ENCODE data around the gene PADI1. TPM values are rescaled to one million over a fixed set of nuclear protein-coding genes. Genes with fewer than 3 reads are reported as not detected.

The PADI1 gene
- total RNA-seq, result not detected

- no peak for ATAC-seq (replicated peaks in 1 of 2)
- Mint-ChIP-seq H3K36me3 (ENCODE audit: insufficient read depth in 2 of 2) (no peaks in the 10 kb centered on the region), H3K9me3 (no peaks in the 10 kb centered on the region), H3K4me3 (no peak within 1 kb of the TSS), H3K4me1 (ENCODE audit: low read depth) (peaks cover 67% of the 10 kb centered on the region), H3K27me3 (ENCODE audit: low read depth) (peaks cover 34% of the 10 kb centered on the region), H3K27ac (no peak within 1 kb of the TSS)
- no peak for DNase-seq
Measured at GRCh38 chr1:17204546-17205440, at the start of gene PADI1. PADI1 (plus strand) TSS chr1:17205128; CDS start chr1:17205218, 90 bp downstream.

DNA sequence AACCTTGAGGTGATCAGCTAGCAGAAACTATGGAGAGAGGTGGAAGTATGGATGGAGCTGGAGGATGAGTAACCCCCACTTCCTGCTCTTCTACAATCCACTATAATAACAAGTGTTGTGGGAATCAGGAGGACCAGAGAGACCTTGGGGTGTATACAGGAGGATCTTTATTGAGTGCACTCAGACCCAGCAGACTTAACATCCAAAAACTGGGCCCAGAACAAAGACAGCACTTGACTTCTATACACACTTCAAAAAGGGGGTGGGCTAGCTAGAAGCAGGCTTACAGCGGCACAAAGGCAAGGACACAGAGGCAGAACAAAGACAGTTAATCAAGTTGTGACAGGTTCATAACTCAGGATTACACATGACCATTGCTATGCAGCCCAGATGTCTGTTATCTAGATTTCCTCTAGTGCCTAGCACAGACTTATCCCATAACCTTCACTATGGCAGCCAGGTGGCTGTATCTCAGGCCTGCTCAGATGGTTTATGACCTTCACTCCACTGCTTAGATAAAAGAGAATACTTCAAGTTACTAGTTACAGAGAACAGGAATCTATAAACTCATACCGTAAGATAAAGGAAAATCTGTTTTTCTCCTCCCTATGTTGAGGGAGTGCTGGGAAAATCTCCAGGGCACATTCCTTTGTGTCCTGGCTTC lies 49.5 kb upstream of the PADI1 start:
- DNase-seq, result no peak
- Mint-ChIP-seq H3K4me1 (ENCODE audit: low read depth) (no peaks in the 10 kb centered on the region), H3K36me3 (ENCODE audit: insufficient read depth in 2 of 2) (peaks cover 12 to 14% of the 10 kb centered on the region in 2 donors), H3K4me3 (no peak overlapping the region), H3K27me3 (ENCODE audit: low read depth) (peaks cover 7% of the 10 kb centered on the region), H3K9me3 (peaks cover 12 to 21% of the 10 kb centered on the region in 2 donors), H3K27ac (no peak overlapping the region)
- ATAC-seq (replicated peaks in 1 of 2), result no peak

DNA sequence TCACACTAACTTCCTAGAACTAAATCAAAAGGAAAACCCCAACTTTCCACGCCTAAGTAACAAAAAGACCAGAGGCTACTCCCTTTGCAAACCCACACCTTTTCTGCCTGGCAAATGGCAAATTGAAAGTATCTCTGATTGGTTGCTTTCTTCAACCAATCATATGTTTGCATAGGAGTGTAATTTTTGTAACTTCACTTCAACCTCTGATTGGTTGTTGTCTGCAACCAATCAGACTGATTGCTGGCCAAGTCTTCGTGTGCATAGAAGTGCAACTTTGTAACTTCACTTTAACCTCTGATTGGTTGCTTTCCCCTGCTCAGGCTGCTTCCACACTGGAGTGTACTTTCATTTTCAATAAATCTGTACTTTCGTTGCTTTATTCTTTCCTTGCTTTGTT lies 48.8 kb upstream of the PADI1 start:
- H3K4me3 Mint-ChIP-seq, result no peak overlapping the region
- no peaks in the 10 kb centered on the region for H3K4me1 Mint-ChIP-seq (ENCODE audit: low read depth)
- peaks cover 7% of the 10 kb centered on the region for H3K27me3 Mint-ChIP-seq (ENCODE audit: low read depth)
- H3K36me3 Mint-ChIP-seq (ENCODE audit: insufficient read depth in 2 of 2), result peaks cover 12 to 14% of the 10 kb centered on the region in 2 donors
- no peak for ATAC-seq (replicated peaks in 1 of 2)
- peaks cover 12 to 22% of the 10 kb centered on the region in 2 donors for H3K9me3 Mint-ChIP-seq
- no peak overlapping the region for H3K27ac Mint-ChIP-seq
- DNase-seq, result no peak

DNA sequence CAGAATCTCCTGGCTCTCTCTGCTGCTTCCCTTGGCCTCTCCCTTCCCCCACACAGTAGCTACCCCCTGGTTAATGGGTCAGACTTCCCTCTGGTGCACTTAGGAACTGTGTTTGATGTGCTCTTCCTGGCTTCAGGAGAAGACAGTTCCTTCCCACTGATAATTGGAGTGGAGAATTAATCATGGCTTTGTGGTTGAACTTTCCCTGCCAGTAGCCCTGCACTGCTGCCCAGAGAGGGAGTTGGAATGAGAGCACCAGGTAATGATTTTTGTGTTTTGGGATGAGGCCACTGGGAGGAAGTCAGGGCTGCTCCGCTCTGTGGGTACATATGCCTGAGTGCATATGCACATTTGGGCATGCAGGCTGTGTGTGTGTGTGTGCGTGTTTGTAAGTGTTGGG lies 46.0 kb upstream of the PADI1 start:
- Mint-ChIP-seq H3K27me3 (ENCODE audit: low read depth) (no peaks in the 10 kb centered on the region), H3K9me3 (peaks cover 8 to 17% of the 10 kb centered on the region in 2 donors), H3K4me3 (no peak overlapping the region), H3K36me3 (ENCODE audit: insufficient read depth in 2 of 2) (peaks cover 5 to 8% of the 10 kb centered on the region in 2 donors), H3K4me1 (ENCODE audit: low read depth) (no peaks in the 10 kb centered on the region), H3K27ac (no peak overlapping the region)
- ATAC-seq (replicated peaks in 1 of 2) (no peak), DNase-seq (no peak)

GRCh38 chr1:17161137-17161740 lies 43.7 kb upstream of the PADI1 start:
- ATAC-seq (replicated peaks in 1 of 2) (no peak), DNase-seq (no peak)

GRCh38 chr1:17161926-17162800 lies 42.8 kb upstream of the PADI1 start:
- no peak for DNase-seq
- H3K27me3 Mint-ChIP-seq (ENCODE audit: low read depth), result no peaks in the 10 kb centered on the region
- H3K9me3 Mint-ChIP-seq, result peaks cover 0 to 3% of the 10 kb centered on the region in 2 donors
- no peaks in the 10 kb centered on the region for H3K4me1 Mint-ChIP-seq (ENCODE audit: low read depth)
- H3K36me3 Mint-ChIP-seq (ENCODE audit: insufficient read depth in 2 of 2), result no peaks in the 10 kb centered on the region
- no peak overlapping the region for H3K4me3 Mint-ChIP-seq
- ATAC-seq (replicated peaks in 1 of 2), result no peak
- H3K27ac Mint-ChIP-seq, result no peak overlapping the region

More at GRCh38 chr1:17161137-17161740, 43.7 kb upstream of the PADI1 start:
- Mint-ChIP-seq H3K27me3 (ENCODE audit: low read depth) (no peaks in the 10 kb centered on the region), H3K27ac (peak overlapping the region; percentile 11), H3K4me3 (no peak overlapping the region), H3K9me3 (peaks cover 4 to 5% of the 10 kb centered on the region in 2 donors), H3K36me3 (ENCODE audit: insufficient read depth in 2 of 2) (peaks cover 0 to 3% of the 10 kb centered on the region in 2 donors), H3K4me1 (ENCODE audit: low read depth) (no peaks in the 10 kb centered on the region)

DNA sequence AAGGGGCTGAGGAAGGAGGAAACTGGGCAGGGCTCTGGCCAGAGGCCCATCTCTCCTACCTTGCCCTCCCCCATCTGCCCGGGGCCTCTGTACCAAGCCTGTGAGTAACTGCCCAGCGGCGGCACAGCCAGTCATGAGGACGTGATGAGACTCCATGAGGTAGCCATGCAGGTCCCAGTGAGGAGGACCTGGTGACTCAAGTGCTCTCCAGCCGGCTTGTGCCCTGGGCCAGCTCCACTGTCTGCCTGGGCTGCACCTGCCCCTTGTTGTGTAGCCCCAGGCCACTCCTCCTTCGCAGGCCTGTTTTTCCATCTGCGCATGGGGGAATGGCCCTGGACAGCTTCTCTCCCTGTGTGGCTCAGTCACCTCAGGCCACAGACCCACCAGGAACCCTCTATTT lies 42.0 kb upstream of the PADI1 start:
- no peak for ATAC-seq (replicated peaks in 1 of 2)
- H3K27ac Mint-ChIP-seq, result no peak overlapping the region
- no peaks in the 10 kb centered on the region for H3K27me3 Mint-ChIP-seq (ENCODE audit: low read depth)

DNA sequence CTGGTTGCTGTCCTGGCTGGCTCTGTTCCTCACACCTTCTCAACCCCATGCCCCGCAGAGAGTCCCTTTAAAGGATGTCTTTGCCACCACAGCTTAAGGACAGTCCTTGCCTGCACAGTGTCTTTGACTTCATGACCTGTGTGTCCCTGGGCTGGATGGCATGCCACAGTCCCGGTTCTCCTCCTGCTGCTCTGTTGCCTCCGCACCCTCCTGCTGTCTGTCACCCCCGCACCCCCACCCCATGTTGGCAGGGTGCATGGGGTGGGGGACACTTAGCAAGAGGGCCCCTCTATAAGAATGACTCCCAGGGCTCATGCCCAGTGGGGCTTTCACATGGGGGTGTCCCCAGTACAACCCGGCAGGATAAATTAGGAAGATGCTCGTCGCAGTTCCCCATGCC lies 41.6 kb upstream of the PADI1 start:
- ATAC-seq (replicated peaks in 1 of 2) (no peak), DNase-seq (no peak)
- Mint-ChIP-seq H3K4me1 (ENCODE audit: low read depth) (no peaks in the 10 kb centered on the region), H3K27ac (no peak overlapping the region), H3K36me3 (ENCODE audit: insufficient read depth in 2 of 2) (no peaks in the 10 kb centered on the region), H3K9me3 (peaks cover 0 to 3% of the 10 kb centered on the region in 2 donors), H3K4me3 (no peak overlapping the region), H3K27me3 (ENCODE audit: low read depth) (no peaks in the 10 kb centered on the region)

More for the DNA sequence above, 42.0 kb upstream of the PADI1 start:
- Mint-ChIP-seq H3K4me1 (ENCODE audit: low read depth) (no peaks in the 10 kb centered on the region), H3K4me3 (no peak overlapping the region), H3K9me3 (peaks cover 0 to 3% of the 10 kb centered on the region in 2 donors), H3K36me3 (ENCODE audit: insufficient read depth in 2 of 2) (no peaks in the 10 kb centered on the region)
- DNase-seq, result no peak

DNA sequence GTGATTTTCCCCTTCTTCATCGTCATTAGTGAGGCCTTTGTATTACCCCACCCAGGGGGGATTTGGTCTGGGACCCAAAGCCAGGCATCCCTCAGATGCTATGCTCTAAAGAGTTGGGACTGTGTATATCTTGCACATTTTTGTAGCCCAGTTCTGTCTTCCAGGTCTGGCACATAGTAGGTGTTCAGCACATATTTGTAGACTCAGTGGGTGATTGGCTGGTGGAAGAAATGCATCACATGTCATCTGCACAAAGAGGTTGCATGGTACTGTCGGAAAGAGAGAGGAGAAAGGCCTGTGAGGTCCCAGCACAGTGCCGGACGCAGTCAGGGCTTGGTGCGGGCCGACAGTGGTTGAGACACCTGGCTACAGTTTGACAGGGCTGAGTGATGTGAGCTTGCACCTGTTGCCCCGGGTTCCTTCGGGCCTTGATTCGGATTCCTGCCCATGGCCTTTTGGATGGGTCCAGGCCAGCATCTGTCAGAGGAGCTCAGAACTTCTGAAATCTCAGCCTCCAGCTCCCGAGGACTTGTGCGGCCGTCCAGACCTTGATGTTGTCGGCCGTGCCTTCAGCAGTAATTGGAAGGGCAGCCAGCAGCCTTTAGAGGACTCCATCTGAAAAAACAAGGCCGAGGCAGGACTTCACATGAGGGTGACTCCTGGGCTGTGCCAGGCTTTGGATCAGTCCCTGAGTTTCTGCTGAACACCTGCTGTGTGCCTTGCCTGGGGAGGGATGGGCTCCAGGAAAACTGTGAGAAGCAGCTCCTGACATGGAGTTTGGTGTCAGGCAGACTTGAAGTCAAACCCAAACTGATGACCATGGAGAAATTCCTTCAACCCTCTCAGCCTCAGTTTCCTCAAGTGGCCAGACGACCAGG lies 40.9 kb upstream of the PADI1 start:
- H3K27me3 Mint-ChIP-seq (ENCODE audit: low read depth), result no peaks in the 10 kb centered on the region
- H3K4me3 Mint-ChIP-seq, result no peak overlapping the region
- H3K36me3 Mint-ChIP-seq (ENCODE audit: insufficient read depth in 2 of 2), result no peaks in the 10 kb centered on the region
- DNase-seq (no peak), ATAC-seq (replicated peaks in 1 of 2) (no peak)
- H3K4me1 Mint-ChIP-seq (ENCODE audit: low read depth), result no peaks in the 10 kb centered on the region
- H3K9me3 Mint-ChIP-seq, result peaks cover 0 to 3% of the 10 kb centered on the region in 2 donors
- no peak overlapping the region for H3K27ac Mint-ChIP-seq

- Mint-ChIP-seq H3K27me3 (ENCODE audit: low read depth) (no peaks in the 10 kb centered on the region), H3K36me3 (ENCODE audit: insufficient read depth in 2 of 2) (no peaks in the 10 kb centered on the region), H3K4me3 (no peak overlapping the region), H3K9me3 (peaks cover 0 to 3% of the 10 kb centered on the region in 2 donors), H3K4me1 (ENCODE audit: low read depth) (no peaks in the 10 kb centered on the region), H3K27ac (no peak overlapping the region)
- DNase-seq, result no peak
- no peak for ATAC-seq (replicated peaks in 1 of 2)
Measured at GRCh38 chr1:17165823-17166222, 39.1 kb upstream of the PADI1 start.

- no peak for ATAC-seq (replicated peaks in 1 of 2)
- no peak overlapping the region for H3K27ac Mint-ChIP-seq
- H3K4me3 Mint-ChIP-seq, result no peak overlapping the region
- no peaks in the 10 kb centered on the region for H3K9me3 Mint-ChIP-seq
- no peaks in the 10 kb centered on the region for H3K36me3 Mint-ChIP-seq (ENCODE audit: insufficient read depth in 2 of 2)
- H3K4me1 Mint-ChIP-seq (ENCODE audit: low read depth), result no peaks in the 10 kb centered on the region
- DNase-seq, result no peak
- H3K27me3 Mint-ChIP-seq (ENCODE audit: low read depth), result no peaks in the 10 kb centered on the region
Measured at GRCh38 chr1:17167041-17167785, 37.7 kb upstream of the PADI1 start.

Measured in activated T-cell treated with anti-CD3 and anti-CD28 coated beads, Interleukin-2, amount 50 U/mL, for 72 hours (primary cell).